ENCODE results near the gene NOL4L. TPM values are rescaled to one million over a fixed set of nuclear protein-coding genes. Genes with fewer than 3 reads are reported as not detected.

Gene NOL4L
- total RNA-seq, 1 donor from 2014 or later: 15.4 TPM

DNA sequence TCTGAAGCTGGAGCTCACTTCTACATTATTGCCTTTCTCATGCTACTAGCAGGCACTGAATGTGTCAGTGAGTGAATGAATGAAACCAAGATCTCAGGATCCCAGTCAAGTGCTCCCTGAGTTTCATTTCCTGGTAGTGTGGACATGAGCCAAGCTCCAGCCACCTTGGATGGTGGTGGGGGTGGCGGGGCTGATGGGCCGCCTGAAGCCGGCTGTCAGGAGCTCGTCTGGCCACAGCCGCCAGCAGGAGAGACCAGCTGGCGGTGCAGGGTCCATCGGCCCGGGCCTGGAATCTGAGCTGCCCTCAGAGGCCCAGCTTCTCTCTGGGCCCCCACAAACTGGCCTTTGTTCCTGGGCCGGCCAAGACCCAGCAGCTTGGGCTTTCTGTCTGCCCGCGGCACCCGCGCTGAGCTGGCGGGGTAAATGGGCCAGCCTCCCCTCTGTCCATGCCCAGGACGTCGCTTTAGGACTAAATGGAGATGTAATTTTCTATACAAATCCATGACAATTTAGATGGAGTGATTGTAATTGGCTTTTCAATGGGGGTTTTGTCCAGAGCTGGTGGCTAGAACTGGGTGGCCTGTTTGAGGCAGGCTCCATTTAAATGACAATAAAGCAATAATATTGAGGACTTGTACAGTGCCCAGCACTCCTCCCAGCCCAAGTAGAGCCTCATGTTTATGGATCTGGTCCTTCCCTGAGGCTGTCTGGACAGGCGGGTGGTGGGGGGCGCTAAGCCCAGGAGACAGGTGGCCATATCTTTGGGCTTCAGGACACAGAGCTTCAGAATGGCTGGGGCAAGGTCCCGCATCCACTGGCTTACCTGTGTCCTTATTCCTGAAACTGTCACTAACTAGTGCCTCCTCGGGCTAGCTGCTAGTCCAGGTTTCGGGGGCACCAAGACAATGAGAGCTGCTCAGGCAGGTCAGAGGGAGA lies 43.5 kb downstream of the NOL4L start:
- DNase-seq (ENCODE audit: low read depth): no peak

DNA sequence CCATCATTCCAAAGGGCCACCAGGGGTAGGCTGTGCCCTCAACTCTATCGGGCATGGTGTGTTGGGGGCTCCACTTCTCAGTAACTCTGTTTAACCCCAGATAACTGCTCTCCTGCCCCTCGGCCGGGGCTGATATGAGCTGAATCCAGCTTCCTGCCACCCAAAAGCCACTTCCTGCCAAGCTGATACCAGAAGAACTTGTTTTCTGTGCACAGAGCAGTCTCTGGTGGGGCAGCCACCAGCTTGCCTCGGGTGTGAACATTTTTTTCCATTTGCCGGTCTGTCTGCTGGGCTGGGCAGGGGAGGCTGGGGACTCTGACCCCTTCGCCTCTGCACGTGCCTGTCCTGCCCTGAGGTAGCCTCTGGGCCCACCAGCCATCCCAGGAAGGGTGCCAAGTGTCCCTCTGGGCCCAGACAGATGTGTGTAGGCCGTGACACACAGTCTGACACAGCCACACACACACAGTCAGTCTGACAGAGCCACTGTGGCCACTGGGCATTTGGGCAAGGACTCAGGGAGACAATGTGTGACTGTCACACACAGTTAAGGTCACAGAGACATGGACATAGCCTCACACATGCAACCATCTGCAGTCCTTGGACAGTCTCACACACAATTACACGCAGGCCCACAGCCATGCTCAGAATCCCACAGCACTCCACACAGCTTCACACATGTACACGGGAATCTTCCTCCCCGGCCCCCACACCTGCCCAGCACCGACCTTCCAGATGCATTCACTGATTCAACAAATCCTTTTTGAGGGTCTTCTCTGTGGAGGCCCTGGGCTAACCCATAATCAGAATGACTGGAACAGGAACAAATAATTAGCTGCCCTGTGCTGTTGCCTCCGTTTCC lies 45.1 kb downstream of the NOL4L start:
- DNase-seq (ENCODE audit: low read depth): no peak

DNA sequence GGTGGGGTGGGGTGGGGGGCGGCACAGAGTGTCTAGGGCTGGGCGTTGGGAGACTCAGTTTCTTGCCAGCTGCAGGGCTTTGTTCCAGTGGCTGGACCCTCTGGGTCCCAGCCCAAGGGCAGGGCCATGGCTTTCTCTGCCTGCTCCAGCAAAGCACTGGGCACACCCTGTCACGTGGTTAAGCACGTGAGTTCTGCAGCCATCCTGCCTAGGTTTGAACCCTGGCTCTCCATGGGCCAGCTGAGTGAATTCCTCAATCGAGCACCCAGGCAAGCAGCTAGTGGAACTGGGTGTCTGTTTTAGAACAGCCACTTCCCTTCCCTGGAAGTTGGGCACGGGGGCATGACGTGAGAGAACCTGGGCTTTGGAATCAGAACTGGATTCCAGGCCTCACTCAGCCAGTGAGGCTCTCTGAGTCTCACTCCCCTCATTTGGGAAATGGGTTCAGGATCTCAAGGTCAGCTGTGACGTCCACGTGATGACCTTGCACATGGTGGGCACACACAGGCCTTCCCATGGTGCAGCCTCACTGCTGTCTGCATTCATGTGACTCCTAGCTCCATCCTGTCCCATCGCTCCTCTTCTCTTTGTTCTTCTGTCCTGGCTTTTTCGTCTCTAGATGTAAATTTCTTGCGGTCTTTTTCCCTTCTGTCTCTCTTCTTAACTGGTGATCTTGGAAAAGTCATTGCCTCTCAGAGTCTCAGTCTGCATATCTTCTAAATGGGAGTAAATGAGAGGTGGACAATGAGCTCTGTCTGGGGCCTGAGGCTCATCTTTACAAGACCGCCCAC lies 45.9 kb downstream of the NOL4L start:
- DNase-seq (ENCODE audit: low read depth): no peak

DNA sequence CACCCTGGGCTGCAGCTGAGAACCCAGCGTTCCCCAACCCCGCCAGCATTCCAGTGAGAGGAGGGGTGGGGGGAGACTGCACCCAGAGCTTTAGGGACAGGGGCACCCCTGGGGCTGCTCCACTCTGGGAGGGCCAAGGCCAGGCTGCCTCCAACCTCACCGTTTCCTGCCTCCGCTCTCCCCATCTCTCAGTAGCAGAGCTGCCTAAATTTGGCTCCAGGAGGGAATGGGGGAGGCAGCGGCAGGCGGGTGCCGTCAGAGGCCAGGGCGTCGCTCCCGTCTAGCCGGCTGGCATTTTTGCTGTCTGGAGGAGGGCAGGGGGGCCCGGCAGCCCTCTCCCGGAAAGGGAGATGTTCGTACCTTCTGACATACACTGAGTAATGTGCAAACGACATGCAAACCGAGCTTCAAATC lies 46.6 kb downstream of the NOL4L start:
- no peak for DNase-seq (ENCODE audit: low read depth)

DNA sequence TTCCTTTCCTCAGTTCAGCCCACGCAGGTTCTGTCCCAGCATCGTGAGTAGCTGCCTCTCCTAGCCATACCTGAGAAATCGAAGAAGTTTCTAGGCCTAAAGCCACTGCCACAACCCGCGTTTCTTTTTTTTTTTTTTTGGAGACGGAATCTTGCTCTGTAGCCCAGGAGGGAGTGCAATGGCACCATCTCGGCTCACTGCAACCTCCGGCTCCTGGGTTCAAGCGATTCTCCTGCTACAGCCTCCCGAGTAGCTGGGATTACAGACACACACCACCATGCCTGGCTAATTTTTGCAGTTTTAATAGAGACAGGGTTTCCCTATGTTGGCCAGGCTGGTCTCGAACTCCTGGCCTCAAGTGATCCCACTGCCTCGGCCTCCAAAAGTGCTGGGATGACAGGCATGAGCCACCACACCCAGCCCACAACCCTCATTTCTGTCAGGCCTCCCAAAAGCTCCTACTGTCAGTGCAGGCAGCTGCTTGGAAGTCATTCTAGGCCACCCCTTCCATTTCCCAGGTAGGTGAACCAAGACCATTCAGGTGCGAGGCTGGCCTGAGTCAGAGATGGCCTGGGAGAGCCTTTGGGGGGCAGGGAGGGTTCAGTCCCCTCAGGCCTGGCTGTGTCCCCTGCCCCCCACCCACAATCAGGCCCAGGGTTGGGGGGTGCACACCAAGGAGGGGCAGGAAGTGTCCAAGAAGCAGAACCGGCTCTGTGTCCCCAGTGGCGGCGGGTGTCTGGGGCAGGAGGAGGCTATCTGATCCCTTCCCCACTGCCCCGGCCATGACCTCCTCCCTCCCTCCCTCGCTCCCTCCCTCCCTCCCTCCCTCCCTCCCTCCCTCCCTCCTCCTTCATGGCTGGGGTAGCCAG lies 47.2 kb downstream of the NOL4L start:
- no peak for DNase-seq (ENCODE audit: low read depth)

DNA sequence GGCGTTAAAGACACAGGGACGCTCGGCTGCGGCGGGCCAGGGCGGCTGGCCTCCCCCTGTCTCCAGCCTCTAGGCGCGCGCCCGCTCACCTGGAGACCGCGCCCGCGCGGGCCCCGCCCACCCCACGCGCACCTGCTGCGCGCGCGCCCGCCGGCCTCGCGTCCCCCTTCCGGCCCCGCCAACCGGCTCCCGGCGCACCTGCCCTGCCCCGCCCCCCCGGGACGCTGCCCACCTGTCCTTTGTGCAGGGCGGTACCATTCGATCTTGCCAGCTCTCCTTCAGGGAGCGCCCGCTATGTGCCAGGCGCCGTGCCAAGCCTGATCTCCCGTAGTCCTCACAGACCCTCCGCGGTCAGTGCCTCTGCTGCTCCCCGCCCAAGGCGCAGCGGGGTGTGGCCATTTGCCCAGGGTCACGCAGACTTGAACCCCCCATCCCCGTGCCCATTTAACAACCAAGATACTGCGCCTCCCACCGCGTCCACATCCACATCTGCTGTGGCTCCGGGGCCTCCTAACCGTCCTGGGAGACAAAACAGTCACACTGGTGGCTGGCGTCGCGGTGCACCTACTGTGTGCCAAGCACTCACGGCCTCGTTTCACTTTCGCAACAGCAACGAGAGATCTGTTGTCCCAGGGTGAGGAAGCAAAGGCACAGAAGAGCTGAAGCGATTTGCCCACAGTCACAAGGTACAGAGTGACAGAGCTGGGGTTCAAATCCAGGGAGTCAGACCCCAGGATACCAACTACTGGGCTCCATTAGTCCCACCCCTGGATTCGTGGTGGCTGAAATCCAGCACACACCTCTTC lies 48.1 kb downstream of the NOL4L start:
- no peak for DNase-seq (ENCODE audit: low read depth)

DNA sequence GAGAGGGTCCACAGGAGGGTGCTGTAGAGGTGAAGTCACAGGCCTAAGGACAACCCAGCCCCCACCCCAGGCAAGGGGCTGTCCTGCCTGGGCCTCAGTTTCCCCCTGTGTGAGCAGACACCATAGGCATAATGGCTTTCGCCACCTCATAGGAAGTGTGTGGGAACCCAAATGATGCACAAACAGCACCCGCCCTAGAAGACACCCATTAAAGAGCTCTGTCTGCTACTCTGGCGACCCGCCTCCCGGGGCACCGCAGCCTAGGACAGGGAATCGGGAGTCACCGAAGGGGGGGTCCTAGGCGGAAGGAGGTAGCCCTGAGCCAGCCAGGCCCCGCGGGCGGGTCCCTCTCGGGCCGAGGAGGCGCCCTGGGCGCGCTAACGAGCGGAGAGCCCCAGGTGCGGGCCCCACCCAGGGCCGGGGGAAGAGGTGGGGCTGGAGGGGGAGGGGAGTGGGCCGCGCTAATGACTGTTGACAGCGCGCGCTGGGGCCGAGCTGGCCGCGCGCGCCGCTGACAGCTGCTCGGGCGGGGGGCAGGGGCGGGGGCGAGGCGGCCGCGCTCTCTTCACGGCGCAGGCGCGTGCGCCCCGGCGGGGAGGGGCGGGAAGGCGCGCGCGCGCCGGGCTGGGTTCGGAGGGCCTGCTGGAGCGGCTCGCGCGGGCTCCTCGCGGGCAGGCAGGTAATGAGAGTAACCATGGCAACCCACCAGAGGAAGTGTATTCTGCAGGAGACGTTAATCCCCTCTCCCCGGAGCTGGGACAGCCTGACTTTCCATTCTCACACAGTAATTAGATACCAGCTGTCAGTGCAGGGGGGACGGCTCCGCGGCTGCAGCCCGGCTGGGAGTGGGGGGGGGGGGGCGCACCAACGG lies 48.9 kb downstream of the NOL4L start:
- DNase-seq (ENCODE audit: low read depth): no peak

DNA sequence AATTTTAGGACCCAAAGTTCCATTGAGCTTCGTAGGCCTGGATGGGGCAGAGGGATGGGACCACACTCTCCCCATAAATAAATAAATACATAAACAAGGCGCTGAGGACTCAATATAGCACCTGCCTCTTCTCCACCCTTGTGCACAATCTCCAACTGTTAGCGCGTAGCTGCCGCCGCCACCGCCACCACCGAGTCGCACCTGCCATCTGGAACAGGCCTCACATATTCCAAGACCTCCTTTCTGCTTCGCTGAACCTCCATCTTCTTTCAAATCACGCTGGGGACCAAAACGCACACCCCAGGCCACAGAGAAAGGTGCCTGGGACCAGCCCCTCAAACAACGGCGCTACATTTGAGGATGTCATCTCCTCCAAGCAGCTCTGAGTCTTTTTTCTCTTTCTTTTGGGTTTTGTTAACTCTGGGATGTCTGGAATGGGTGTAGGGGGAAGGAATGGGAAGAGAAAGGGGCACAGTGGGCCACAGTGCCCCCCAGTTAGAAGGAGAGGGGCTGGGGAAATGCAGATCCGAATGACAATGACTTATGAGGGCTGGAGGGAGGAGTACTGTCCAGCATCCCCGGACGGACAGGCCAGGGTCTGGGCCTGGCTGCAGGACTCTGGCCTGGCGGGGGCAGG lies 49.7 kb downstream of the NOL4L start:
- no peak for DNase-seq (ENCODE audit: low read depth)

DNA sequence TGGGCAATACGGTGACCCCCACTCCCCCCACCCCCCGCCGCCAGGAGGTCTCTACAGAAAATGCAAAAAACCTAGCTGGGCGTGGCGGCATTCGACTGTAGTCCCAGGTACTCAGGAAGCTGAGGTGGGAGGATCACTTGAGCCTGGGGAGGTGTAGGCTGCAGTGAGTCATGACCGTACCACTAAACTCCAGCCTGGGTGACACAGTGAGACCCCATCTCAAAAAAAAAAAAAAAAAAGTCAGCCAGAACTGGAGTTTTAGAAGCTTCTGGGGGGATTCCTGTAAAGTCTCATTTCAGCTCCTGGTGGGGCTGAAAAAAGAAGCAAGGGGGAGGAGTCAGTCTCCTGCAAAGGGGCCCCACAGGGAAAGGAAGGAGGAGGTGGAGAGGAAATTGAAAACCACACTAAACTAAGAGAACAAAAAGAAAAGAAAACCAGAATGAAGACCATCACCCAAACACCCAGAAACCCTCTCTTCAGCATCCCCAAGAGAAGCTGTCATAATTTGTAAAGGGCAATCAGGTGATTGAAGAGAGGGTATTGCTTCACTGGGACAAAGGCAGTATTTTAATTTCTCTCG lies 50.4 kb downstream of the NOL4L start:
- no peak for DNase-seq (ENCODE audit: low read depth)

DNA sequence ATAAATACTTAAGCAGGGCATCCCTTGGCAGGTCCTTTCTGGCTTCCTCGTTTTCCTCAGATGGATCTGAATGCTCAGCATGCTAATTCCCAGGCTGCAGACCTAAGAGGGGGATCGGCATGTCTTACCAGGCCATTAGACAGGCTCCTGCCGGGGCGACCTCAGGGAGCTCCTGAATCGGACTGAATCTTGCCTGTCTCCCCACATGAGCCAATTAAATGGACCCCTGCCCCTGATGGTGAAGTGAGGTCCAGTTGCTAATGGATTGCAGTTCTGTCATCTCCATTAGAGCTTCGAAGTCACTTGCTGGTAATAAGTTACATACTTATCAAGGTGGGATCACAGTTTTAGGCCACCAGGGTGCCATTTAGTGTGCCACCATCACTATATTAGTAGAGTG lies 51.4 kb downstream of the NOL4L start:
- no peak for DNase-seq (ENCODE audit: low read depth)

DNA sequence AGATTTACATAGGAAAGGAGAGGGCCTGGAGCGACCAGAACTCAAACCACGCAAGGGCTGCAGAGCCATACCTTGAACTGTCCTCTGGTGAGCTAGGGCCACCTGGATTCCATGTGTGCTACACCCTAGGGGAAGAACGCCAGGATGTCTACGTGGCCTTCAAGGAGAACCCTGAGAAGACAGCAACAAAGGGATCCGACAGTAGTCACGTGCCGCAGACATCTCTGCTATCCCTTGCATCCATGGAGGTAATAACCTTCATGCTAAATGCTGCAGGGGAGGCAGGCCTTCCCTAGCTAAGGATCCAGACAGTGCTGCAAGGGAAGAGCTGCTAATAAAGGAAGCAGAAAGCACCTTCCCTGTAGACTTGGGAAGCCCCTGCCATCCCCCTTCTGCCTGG lies 52.9 kb downstream of the NOL4L start:
- no peak for DNase-seq (ENCODE audit: low read depth)

DNA sequence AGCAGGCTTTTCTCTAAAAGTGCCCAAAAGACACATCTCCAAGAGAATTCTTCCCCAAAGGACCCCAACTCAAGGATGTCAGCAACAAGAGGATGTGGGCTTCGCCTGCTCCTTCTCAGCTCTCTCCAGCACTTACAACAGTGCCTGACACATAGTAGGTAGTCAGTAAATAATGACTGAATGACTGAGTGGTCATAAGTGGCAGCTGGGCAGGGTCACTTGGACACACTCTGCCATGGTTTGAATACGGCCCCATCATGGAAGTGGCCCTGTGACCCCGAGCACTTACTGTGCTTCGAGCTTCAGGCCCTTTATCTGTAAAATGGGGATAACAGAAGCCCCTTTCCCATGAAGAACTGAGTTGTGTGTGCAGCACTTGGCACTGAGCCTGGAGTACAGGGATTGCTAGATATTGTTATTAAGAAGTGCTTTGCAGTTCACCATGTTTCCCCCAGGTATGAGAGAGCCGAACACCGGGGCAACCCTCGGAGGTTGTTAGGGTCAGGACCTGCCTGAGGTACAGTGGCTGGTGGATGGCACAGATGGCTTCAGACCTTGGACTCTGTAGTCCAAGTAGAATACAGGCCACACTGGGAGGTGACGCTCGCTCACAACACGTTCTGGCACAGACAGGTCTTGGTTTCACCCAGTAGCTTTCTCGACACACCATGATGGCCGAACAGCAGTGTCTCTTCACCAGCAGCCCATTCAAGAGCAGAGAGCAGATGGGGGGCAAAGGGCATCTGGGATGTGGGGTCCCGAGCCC lies 56.0 kb downstream of the NOL4L start:
- DNase-seq (ENCODE audit: low read depth): no peak

DNA sequence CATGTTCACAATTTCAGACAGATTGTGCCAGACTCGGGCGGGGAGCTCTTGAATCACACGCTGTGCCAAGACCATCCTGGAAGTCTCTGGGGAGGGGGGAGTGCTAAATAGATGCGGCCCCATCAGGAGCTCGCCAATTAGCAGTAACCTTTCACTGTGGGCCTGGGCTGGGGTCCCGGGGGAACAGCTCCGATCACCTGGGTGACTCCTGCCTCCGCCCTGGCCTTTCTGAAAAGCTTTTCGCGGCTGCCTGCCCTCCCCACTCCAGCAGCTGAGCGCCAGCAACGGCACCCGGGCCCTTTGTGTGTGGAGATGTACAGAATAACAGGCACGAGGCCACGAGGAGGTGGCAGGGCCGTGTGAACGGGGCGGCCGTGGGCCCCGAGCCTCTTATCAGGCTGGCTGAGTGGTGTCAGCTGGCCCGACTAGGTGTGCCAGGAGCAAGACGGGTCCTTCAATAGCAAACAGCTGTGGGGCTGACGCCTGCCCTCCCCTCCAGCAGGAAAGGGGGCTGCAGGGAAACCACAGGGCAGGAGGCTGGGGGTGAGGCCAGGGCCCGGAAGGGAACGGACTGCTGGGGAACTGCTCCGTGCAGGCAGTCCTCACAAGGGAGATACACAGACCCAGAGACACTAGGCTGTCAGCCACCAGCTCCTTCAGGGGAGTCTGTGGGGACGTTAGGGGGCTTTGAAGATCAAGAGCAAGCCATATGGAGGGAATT lies 56.8 kb downstream of the NOL4L start:
- DNase-seq (ENCODE audit: low read depth): no peak

DNA sequence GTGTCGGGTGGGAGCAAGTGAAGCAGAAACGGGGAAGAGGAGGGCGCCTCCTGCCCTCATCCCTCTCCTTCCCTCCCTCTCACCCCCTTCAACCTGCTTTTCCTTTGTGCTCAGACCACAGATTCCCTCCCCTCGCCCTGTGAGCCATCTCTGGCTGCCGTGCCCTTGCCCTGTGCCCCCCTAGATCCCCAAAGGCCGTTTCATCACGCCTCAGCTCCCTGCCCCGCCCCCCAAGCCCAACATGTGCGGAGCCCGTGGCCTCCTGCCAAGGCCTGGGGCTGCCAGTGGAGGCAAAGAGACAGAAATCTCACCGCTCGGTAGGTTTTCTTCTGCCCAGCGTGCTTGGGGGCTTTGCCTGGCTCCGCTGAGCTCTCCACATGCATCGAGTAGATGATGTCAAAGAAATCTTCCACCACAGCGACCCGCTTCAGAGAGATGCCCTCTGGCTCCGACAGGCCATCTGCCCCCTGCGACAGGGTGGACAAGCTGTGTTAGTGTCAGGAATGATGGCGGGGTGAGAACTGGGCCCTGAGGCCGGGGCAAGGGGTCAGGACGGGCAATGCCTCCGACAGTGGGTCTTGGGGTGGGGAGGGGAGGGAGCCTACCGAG lies 57.6 kb downstream of the NOL4L start:
- DNase-seq (ENCODE audit: low read depth): no peak

DNA sequence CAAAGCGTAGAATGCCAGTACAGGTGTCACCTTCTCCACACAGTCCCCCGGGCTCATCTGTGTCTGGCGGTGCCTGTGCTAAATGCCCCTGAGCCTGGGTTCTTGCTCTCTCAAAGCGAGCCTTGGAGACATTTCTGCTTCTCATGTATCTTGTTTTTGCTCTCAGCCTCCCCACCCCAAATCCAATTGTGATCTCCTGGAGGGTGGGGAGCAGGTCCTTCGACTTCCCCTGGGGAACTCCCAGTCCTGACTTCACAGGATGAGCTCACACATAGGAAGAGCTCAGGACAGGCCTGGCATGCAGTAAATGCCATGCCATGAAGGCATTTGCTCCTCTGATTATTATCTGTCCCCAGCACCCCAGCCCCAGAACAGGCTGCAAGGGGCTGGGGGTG lies 58.1 kb downstream of the NOL4L start:
- DNase-seq (ENCODE audit: low read depth): no peak

DNA sequence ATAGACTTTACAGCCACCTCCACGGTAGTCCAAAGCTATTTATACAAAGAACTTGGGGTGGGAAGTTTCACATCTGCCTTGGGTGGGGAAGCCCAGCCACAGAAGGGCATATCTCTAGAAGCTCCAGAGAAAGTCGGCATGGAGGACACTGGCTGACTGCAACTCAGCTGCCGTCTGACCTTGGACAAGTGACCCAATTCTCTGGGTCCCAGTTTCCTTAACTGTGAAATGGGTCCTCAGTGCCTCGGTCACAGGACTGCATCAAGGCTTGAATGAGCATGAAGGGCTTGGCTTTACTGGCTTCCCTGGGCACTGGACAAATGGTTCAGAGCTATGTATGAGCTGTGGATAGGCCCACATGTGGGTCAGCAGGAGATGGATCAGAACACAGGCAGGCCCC lies 58.6 kb downstream of the NOL4L start:
- DNase-seq (ENCODE audit: low read depth): no peak

Measured in renal cortical epithelial cell (primary cell).